Measurements from ENCODE around the gene KCNQ1.

KCNQ1 gene

DNA sequence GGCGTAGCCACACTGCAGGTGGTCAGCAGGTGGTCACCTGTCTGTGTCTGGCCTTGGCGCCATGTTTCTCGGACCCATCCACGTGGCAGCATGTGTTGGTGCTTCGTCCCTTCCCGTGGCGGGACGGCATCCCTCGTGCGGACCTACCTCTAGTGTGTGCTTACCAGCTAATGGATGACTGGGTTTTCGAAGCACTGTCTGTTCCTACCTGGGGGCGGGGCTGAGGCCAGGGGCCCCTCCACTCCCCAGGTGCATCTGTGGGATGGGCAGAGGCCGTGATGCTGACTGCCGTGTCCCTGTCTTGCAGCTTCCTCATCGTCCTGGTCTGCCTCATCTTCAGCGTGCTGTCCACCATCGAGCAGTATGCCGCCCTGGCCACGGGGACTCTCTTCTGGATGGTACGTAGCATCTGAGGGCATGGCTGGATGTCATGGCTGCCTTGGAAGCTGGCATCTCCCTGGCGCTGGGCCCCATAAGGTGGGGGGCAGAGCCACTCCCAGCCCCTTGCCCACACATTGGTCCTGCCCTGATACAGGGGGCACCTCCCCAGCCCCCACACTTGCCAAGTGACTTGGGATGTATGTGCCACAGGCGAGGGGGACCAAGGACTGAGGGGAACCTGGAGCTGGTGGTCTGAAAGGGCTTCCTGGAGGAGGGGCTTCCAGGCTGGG lies 82.9 kb downstream of the KCNQ1 start:
- DNase-seq, result no peak

DNA sequence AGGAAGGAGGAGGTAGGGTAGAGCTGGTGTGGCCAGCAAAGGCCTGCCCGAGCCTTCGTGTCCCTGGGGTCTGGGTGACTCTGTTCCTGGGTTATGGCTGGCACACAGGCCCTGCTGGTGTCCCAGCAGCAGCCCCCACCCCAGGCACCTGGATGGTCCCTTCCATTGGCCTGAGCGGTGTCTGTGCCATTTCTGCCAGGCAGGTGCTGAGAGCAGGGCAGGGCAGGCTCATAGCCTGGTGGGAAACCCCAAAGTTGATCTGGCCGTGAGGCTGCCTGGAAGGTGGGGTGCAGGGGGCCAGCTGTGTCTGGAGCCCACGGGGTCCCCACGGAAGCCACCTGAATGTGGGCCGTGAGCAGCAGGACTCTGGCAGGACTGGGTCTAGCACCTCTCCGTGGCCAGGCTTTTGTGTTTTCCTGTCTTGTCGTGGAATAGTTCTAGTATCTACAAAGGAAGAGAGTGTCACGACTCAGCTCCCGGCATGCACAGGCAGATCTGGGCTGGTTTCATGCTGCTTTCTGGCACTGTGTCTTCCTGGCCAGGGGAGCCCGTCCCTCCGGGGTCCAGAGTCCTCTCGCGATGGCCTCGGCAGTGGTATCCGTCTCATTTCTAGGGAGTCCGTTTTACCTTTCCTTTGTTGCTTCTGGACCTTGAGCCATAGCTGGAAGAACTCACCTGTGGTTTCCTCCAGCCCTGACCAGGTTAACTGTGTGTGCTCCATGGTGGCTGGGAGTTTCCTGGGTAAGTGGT lies 83.7 kb downstream of the KCNQ1 start:
- DNase-seq, result no peak

GRCh38 chr11:2529173-2529572 lies 84.4 kb downstream of the KCNQ1 start:
- no peak for DNase-seq

DNA sequence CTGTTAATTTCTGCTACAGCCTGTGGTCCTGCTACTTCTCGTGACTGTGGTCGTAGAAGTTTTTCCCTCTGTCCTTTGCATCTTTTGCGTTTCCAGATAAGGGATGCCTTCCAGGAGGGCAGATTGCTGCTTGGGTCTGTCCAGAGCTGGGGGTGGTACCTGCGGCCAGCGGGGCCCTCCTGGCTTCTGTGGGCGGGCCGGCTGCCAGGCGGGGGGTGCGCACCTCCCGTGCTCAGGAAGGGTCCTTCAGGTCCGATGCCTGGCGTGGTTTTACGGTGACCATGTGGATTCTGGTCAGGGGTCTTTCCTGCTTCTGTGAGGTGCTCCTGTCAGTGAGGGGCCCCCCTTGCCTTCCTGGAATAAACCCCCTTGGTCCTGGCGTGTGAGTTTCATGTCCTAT lies 84.8 kb downstream of the KCNQ1 start:
- no peak for DNase-seq

GRCh38 chr11:2530131-2530854 lies 85.5 kb downstream of the KCNQ1 start:
- DNase-seq, result no peak

DNA sequence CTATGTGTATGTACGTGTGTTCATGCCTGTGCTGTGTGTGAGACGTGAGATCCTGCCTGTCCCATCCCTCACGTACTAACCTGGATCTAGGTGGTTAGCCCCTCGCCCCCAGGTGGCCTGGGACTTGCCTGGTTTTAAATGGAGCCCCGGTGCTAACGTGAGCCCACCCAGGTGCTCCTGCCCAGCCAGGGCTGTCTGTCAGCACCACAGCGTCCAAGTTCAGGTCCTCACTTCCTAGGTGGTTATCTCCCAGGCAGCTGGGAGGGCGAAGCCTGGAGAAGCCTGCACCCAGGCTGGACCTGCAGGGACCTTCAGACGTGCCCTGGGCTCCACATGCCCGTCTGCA lies 86.0 kb downstream of the KCNQ1 start:
- DNase-seq, result no peak

DNA sequence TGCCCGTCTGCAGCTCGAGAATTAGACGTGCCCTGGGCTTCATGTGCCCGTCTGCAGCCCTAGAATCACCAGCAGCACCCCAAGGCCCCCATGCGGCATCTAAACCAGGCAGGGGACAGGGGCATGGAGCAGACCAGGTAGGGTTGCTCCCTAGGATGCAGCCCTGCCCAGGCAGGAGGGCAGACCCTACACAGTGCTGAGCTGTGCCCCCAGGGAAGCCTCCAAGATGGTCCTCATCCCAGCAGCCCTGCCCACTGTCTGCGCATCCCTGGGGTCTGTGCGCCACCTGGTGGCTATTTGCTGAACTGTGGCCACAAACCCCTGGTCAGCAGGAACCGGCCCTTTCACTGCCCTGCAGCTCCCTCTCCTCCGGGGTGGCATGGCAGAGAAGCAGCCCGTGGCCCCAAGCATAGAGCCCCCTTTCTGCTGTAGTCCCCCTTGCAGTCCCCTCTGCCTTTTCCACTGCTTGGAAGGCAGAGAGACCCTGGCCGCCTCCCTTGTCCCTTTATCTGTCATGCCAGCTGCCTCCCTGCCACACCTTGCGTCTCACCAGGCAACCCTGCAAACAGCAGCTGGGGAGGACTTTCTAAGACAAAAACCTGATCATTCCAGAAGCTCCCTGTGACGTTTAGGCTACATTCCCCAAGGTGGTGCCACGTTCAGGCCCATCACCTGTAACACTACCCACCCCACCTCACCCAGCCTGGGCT lies 86.6 kb downstream of the KCNQ1 start:
- peak; percentile 69 for DNase-seq

DNA sequence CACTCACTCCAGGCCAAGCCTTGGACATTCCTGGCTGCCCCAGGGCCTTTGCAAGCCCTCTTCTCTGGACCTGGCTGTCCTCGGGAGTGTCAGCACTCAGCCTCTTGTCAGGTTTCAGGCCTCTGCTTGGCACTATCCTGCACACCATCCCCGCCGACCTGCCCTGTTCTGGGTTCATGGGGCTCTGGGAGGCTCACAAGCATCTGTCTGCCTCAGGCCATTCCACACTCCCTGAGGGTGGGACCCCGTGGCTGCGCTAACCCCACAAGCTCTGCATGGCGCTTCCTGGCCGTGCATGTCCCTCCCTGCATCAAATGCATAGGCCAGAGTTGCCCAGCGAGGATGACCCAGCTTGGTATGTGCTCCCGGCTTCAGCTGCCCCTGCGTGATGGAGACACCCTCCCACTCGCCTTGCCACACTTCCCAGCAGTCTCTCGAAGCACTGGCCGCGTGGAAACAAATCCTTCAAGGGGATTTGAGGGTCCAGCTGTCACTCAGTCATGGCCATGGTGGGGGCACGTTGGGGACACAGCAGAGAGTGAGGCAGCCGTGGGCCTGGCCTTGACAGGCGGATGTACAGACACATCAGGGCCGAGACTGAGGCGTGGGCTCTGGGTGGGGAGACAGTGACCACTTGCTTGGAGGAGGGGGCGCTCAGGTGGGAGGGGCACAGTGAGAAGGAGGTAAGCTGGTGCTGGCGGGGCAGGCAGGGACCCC lies 87.3 kb downstream of the KCNQ1 start:
- no peak for DNase-seq

DNA sequence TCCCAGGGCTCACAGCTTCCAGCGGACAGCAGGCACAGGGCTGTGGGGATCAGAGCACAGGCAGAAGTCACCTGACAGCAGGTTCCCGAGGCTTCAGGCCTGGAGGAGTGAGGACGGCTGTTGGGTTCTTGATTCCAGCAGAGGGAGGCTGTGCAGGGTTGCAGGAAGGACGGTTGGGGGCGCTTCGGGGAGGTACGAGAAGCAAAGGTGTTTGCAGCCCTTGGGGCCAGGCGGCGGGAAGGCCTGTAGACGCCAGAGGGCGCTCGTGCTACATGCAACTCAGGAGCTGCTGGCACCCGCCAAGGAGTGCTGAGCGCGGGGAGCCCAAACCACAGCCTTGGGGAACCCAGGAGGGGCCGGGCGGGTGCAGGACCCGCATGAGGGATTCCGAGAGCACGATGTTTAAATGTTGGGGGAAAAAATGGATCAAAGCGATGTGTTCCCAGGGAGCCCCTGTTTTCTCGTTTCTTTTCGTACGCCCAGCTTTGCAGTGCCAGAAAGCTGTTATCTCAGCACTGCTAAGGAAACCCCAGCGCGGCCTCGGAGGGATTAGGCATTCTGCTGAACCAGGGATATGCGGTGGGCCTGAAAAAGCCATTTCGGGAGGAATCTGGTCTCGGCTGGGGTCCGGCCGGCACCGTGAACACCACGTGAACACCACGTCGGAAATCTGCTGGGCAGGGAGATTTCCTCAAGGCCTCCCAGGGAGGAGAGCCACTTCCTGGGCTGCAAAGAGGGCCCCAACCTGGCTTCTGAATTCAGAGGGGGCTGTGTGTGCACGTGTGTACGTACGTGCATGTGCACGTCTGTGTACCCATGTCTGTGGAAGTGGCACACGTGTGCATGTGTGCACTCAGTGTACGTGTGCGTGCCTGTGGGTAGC lies 88.1 kb downstream of the KCNQ1 start:
- DNase-seq, result peak; percentile 95

DNA sequence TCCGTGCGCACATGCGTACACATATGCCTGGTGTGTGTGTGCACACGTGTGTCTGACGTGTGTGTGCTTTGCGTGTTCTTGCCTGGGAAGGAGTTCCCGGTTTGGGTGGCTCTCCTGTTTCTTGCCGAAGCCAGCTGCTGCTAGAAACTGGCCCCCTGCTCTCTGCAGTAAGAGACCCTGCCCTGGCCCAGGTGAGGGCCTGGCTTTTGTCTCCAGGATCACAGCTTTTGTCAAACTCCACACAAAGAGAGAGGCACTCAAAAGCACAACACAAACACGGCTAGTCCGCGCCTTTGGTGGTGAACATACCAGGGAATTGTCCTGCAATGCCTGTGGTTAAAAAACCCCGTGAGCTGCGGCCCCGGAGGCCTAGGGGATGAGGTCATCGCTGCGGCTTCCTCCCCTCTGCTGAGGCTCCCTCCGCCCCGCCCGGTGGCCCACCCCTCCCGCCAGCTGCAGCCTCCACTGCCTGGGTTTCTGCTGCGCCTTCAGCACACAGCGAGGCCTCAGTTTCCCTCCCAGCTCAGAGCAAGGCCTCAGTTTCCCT lies 88.9 kb downstream of the KCNQ1 start:
- DNase-seq, result no peak

- DNase-seq, result no peak
These were observed 89.5 kb downstream of the KCNQ1 start for GRCh38 chr11:2534134-2534956.

DNA sequence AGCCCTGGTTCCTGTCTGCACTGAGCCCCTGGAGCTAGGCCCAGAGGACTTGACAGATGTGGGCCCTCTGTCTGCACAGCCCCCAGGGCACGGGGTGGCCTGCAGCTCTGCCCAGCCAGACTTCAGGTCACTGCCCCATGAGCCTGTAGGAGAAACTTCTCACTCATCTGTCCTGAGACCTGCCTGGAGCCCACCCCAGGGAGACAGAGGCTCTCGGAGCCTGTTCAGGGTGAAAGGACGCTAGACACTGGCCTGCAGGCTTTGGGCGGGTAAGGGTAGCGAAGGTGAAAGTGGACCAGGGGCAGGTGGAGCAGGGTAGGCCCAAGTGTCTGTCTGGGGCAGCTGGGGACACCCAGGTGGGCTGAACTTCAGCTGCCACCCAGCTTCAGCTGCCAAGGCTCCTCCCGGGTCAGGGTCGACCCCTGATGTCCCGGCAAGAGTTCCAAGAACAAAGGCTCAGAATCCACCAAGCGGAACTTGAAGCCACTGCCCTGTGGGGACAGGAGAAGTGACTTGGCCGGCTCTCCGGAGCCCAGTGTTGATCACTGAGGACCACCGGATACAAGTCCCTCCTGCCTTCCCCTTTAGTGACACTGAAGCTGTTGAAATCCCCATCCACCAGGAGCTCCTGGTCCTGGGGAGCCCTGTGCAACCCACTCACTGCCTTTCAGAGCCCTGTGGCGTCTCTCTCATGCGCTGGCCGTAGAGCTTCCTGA lies 90.3 kb downstream of the KCNQ1 start:
- no peak for DNase-seq

DNA sequence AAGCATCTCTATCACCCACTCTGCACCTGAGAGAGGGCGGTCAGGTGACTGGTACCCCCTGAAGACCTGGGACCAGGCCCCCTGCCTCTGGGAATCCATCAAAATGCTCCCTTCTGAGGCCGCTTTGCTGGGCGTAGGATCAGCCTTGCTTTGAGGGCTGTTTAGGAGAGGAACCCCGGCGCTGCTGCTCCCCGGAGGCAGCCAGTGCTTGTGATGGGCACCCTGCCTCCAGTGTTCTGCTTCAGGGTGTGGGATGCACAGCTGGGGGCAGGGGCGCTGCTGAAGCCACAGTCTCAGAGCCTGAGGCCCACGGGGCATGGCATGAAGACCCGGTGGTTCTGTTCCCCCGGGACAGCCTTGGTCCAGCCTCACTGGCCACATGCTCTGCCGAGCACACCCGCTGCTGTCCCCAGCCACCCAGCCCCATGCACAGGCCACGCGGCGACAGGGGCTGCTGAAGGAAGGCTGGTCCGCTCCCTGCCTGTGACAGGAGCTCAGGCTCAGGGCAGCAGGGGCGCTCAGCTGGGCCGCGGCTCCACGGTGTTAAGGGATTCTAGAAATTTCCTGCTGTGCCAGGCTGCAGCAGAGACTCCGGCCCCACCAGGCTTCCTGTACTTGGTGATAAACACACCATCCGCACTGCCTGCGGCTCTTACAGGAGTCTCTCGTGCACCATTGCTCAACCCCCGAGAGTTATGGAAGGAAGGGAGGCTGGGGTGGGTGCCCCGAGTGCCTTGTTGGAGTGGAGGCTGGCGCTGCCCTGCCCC lies 91.0 kb downstream of the KCNQ1 start:
- DNase-seq, result no peak

- no peak for DNase-seq
These were observed 91.7 kb downstream of the KCNQ1 start for GRCh38 chr11:2536440-2536989.

GRCh38 chr11:2537010-2537705 lies 92.3 kb downstream of the KCNQ1 start:
- no peak for DNase-seq

GRCh38 chr11:2537896-2538724 lies 93.3 kb downstream of the KCNQ1 start:
- no peak for DNase-seq

GRCh38 chr11:2538951-2539350 lies 94.1 kb downstream of the KCNQ1 start:
- DNase-seq, result no peak
